HG02970 (cell line): Measurements from ENCODE around the gene MFSD2B.
A peak's percentile ranks its signal among the peaks of the same experiment; 100 is the strongest.
"Not testable (repeated sequence)": the region's sequence is repeated elsewhere in the genome, so short reads cannot be mapped to it uniquely, and the experiment has no call there.

Experiments
- ATAC-seq: cut with Tn5 transposase; IDR thresholded peaks from one replicate; pipeline ENCODE4 v1.9.1; 2021; ENCODE audit warnings: mild to moderate bottlenecking, moderate library complexity, moderate number of reproducible peaks; ENCODE audit not compliant: unreplicated experiment, low FRiP score

MFSD2B gene

DNA sequence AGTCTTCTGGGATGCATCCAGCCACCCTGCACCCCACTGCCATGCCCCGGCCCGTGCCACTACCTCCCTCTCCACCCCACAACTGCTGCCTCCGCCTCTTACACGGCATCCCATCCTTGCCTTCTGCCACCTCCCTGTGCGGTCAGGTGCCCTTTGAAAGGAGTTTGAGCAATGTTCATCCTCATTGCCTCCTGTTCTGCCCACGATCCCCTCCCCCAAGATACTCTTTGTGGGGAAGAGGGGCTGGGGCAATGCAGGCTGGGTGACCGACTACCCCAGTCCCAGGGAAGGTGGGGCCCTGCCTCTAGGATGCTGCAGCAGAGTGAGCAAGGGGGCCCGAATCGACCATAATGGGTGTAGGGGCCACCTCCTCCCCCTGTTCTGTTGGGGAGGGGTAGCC, 8.4 kb downstream of the MFSD2B start:
- ATAC-seq = no peak

DNA sequence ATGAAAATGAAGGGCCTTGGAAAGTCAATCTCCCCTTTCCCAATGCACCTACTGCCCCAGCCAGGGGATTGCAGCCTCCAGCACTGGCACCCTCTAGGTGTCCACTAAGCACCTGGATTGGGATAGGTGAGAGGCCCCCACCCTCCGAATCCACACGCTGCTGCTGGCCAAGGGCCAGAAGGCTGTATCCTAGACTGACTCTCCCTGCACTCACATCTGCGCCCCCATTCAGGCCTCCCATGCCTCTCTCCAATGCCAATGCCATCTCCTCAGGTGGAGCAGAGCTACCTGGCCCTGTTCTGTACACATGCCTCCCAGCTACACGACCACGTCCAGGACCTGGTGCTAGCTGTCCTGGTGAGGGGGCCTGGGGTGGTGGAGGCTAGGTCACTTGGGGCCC, 9.8 kb downstream of the MFSD2B start:
- no peak for ATAC-seq

DNA sequence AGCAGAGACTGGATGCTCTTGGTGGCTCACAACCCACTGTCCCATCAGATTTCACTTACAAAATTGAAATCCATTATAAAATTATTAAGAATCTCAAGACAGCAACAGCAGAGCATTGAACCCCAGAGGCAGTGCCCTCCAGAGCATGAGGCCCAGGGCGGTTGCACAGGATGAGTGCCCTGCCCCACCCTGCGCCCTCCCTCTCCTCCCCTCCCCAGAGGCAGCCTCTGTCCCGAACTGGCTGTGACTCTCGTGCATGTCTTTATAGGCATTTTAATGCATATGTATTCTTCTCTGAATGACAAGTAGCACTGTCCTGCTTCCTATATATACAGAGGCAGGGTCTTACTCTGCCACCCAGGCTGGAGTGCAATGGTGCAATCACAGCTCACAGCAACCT, 10.4 kb downstream of the MFSD2B start:
- ATAC-seq = no peak

DNA sequence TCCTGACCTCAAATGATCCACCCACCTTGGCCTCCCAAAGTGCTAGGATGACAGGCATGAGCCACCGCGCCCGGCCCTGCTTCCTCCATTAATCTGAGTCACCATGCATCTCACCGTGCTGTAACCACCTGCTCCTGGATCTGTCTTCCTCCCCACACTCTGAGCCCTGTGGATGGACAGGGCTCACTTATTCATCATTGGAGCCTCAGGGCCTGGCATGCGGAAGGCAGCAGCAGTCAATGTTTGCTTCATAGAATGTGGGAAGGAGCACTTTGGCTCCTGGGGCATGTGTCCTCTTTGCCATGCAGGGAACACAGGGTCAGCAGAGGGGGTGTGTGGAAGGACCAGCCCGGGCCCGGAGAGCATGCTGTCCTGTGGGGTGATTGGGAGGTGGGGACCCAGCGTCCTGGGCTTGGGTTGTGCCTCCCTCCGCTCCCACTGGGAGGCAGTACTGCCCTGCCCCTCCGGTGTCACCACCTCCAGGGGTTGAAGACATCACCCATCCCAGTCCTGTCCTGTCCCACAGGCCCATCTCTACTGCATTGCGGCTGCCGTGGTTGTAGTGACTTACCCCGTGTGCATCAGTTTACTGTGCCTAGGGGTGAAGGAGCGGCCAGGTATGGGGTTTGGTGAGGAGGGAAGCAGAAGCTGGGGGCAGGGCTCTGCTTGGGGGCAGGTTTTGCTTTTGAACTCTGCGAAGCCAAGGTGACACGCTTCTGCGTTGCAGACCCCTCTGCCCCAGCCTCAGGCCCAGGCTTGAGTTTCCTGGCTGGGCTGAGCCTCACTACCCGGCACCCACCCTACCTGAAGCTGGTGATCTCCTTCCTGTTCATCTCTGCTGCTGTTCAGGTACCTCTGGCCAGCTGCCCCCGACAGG, 11.5 kb downstream of the MFSD2B start:
- no peak for ATAC-seq

DNA sequence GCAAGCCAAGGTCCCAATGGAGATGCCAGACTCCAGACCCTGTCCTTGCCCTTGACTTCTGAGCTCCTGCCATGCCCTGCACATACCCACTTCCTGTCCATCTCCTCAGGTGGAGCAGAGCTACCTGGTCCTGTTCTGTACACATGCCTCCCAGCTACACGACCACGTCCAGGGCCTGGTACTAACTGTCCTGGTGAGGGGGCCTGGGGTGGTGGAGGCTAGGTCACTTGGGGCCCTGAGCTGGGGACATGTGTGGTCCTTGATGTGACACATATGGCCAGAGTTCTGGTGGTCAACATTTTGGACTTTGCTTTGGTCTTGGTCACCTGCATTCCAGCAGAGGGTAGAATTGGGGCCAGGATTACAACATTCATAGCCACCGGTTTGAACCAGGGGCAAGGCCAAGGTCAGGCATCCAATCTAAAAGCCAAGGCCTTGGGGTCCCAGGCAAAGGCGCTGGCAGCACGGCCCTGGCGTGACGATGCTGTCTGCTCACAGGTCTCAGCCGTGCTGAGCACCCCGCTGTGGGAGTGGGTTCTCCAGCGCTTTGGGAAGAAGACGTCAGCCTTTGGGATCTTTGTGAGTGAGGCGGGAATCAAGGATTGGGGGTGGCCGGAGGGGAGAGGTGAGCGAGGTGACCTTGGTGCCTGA, 12.6 kb downstream of the MFSD2B start:
- ATAC-seq = no peak

DNA sequence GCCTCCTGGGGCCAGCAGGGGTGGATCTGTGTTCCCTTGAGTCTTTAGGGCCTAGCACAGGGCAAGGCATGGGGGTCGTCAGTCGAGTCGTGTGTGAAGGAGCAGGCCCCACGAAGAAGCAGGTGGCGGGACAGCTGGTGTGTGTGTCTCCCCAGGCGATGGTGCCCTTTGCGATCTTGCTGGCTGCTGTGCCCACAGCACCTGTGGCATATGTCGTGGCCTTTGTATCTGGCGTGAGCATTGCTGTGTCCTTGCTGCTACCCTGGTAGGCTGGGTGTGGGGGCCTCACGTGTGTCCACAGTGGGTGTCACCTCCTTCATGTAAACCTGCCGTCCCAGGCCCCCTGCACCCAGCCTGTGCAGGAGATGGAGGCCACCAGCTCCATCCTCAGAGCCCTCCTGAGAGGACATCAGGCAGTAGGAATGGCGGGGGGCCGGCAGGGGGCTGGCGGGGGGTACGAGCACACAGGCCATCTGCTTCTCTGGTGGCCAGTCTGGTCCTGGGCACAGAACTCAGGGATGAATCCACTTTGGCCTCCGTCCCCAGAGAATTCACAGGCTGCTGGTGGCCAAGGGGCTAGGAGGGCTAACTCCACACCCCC, 13.2 kb downstream of the MFSD2B start:
- ATAC-seq = no peak

DNA sequence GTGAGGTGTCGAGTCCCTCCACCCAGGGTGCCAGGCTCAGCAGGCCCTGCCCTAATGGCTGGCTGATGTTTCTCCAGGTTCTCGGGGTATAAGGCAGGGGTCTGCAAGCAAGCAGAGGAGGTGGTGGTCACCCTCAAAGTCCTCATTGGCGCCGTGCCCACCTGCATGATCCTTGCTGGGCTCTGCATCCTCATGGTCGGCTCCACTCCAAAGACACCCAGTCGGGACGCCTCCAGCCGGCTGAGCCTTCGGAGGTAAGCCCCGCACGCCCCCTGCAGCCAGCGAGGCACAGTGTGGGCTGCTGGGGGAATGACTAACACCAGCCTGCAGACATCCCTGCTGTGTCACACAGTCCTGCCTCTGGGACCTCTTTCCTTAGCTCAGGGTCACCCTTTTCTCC, 14.1 kb downstream of the MFSD2B start:
- no peak for ATAC-seq

DNA sequence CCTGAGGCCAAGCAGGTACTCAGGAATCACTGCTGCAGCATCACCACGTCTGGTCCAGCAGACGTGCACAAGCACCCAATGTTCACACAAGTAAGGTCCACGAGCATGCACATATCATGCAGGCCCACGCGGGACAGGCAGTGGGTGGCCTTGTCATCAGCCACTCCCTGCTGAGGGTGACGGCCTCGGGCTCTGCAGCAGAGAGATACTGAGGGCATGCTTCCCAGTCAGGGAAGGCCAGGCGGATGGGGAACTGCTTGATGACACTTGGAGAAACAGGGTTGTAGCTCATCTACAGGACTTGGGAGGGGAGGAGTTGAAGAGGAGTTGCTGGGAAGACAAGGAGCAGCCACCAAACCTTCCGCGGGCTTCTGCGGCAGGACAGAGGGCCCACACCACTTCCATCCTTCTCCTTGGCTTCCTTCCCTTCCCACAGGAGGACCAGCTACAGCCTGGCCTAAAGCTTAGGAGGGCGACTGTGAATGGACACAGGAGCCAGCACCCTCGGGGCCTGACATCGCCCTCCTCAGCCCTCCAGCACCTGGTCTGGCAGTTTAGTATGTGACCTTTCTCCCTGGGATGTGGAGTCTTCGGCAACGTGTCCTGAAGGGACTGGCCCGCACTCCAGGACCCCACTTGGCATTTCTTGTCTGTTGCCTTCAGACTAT, 15.2 kb downstream of the MFSD2B start:
- no peak for ATAC-seq

DNA sequence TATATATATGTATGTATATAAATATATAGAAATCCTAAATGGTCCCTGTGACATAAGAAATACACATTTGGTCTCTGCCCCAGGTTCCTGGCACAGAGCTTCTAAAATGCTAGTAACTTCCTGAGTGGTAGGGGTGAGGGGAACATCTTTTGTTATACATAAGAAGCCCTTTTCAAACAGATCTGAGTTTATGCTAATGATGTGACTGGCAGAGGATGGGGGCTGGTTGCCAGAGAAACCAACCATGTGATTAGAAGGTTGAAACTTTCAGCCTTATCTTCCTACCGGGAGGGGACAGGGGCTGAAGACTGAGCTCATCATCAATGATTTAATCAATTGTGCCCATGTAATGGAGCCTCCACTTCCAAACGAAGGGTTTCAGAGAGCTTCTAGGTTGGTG, 16.3 kb downstream of the MFSD2B start:
- no peak for ATAC-seq

DNA sequence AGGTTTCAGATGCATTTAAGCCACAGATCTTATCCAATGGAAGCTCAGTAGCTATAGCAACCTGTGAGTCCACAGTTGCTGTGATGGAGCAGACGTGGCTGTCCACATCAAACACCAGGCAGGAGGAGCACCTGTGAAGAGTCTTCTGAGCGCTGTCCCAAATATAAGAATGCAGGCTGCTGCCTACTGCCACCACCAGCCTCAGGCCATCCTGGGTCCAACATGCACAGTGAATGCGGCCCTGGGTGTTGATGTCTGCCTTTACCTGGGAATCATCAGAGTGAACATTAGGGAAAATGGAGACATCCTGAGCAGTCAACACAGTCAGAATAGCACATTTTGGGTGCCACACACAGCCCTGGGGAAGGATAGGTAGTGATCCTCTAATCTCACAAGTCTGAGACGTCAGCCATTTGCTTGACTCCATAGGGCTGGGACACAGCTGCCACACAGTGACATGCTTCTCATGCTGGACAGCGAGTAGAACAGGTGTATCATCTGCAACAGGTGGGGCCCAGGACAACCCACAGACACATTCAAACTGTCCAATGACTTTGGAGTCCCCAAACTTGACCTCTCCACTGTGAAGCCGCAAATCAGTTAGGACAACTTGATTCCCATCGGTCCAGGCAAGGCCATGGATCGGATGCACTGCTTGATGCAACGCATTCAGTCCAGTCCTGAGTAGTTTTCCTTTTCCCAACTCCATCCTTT, 29.1 kb downstream of the MFSD2B start:
- no peak for ATAC-seq

DNA sequence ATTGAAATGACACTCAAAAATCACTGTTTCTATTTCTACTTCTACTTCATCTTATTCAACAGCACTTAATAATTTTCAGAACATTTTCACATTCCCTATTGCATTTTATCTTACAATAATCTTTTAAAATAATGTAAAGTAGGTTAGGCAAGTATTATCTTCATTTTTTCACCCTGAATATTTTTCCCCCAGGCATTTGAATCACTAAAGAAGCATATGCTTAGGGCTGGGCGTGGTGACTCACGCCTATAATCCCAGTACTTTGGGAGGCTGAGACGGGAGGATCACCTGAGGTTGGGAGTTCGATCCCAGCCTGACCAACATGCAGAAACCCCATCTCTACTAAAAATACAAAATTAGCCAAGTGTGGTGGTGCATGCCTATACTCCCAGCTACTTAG, 30.6 kb downstream of the MFSD2B start:
- ATAC-seq = no peak

DNA sequence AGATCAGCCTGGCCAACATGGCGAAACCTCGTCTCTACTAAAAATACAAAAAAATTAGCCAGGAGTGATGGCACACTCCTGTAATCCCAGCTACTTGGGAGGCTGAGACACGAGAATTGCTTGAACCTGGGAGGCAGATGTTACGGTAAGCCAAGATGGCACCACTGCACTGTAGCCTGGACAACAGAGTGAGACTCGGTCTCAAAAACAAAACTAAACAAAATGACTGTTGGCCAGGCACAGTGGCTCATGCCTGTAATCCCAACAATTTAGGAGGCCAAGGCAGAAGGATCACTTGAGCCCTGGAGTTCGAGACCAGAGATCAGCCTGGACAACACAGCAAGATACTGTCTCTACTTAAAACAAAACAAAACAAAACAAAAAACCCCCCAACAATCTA, 33.2 kb downstream of the MFSD2B start:
- ATAC-seq = not testable (repeated sequence)

DNA sequence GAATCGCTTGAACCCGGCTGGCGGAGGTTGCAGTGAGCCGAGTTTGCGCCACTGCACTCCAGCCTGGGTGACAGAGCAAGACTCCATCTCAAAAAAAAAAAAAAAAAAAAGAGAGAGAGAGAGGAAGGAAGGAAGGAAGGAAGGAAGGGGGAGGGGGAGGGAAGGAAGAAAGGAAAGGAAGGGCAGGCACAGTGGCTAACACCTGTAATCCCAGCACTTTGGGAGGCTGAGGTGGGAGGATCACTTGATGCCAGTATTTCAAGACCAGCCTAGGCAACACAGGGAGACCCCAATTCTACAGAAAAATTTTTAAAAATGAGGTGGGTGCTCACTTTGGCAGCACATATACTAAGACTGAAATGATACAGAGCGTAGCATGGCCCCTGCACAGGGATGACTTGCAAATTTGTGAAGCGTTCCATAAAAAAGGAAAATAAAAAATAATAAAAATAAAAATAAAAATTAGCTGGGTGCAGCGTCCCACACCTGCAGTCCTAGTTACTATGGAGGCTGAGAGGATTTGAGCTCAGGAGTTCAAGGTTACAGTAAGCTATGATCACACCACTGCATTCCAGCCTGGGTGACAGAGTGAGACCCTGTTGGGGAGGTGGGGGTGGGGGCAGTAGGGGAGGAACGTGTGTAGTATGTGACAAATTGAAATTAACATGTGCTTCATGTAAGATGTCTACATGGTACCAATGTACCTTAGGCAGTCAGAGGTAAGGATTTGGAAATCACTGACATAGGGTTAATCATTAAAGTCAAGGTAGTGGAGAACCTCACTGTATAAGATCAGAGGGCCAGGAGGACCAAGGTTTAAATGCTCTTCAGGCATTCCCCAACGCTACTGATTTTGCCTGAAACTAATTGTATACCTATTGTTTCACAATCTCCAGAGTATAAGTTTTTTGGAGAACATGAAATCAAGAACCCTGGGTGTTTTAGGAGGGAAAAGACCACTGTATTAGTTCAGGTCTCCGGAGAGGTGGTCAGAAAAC, 35.9 kb downstream of the MFSD2B start:
- ATAC-seq = no peak

DNA sequence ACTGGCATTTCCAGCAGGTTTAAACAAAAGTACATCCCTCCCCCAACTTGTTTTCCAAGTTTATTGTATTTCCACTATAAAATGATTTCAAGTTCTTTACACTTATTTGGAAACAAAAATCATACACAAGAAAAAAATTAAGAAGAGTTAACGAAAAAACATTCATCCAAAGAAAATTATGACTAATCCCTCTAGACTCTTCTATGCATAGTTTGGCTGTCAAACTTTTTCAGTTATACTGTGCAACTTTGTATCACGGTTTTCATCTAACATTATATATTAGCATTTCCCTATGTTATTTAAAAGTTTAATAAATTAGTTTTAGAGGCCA, 36.7 kb downstream of the MFSD2B start:
- ATAC-seq = no peak

DNA sequence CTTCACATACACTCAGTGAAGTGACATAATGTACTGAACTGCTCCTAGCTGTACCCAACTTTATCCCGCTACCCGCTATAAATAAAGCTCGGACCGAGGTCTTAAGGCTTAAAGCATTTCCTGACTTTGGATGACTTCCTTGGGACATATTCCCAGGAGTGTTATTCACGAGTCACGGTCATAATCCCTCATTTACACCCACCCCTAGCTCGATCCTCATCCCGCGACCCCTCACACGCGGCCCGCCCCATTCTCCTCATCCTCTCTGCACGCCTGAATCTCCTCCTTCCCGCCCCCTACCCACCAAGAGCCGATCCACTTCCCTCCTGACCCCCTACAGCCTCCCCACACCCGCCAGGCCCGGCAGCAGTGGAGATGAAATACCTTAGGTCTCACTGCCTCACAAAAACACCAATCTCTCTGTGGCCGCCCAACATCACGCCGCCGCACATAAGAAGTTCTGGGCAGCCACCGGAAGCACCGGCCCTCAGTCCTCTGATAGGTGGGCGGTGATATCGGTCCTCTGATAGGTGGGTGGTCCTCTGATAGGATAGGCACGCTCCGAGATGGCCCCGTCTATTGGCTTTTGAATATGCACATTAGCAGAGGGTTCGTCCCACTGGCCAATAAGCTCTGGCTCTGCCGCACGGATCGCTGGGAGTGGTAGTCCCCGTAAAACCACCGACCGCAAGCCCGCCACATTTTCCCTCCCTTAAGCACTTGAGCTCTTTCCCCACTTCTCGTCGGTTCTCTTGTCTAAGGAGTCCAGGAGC, 37.2 kb downstream of the MFSD2B start, which contains the start of gene WDCP:
TSS of gene WDCP (minus strand) at position 462 of the 773 bp plus-strand sequence. CDS start 7,897 bp downstream, outside the sequence.
- ATAC-seq = peak; percentile 96

DNA sequence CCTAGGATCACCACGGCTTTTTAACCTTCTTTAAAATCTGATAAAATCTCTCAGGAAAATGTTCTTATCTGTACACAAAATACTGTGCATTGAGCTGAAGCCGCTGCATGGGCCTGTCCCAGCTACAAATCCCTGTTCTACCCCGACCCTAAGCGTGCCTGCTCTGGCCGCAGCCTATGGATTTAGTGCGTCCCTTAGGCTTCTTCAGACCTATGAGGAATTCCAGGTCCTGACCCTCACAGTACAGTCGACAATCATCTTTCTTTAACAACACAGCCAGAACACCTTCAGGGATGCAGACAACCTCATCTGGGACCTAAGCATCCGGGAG, 37.8 kb downstream of the MFSD2B start:
- no peak for ATAC-seq

DNA sequence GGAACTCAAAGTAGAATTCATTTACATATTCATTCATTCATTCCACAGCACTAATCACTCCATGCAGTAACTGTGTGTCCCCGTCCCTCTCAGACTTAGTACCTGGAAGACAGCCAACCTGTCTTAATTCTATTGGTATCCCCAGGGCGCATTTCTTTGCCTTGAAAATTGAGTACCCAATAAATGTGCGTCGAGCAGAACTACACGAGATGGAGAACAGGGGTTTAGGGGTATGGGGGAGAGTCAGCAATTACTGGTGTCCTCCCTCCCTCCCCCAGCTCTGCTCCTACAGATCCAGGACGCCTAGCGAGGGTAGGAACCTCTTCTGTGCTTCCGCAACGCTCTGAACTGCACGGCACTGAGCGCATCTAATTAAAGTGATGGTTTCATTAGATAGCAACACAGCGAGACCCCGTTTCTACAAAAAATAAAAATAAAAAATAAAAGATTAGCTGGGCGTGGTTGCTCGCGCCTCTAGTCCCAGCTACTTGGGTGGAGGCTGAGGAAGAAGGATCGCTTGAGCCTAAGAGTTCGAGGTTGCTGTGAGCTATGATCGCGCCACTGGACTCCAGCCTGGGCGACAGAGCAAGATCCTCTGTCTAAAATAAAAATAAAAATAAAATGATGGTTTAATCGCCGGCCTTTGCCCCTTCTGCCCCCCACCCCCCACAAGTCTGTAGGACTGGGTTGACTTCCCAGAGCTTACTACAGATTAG, 39.0 kb downstream of the MFSD2B start:
- ATAC-seq = no peak

DNA sequence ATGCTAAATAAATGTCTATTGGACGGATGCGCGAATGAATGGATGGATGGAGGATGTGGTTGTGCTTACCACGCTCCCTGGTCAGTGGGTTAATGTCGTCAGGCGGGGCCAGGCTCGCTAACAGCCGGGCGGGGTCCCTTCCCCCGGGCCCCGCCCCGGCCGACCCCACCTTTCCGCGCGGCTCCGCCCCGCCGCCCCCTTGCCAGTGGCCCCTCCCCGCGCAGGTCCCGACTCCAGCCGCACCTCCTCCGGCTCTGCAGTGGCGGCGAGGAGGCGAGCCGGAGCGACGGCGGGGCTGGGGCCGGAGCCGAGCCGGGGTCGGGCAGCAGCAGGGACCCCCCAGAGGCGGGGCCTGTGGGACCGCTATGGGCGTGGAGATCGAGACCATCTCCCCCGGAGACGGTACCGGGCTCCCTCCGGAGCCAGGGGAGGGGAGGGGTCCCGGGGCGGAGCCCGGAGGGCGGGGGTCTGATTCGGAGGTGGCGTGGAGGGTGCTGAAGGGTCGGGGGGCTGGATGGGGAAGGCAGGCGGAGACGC, 39.7 kb downstream of the MFSD2B start, which contains the start of gene FKBP1B:
TSS of gene FKBP1B (plus strand) at position 257 of the 537 bp plus-strand sequence. CDS start at position 366, 109 bp downstream.
- no peak for ATAC-seq
